ENCODE data around the gene SLBP.
A peak's percentile ranks its signal among the peaks of the same experiment; 100 is the strongest.

The SLBP gene

DNA sequence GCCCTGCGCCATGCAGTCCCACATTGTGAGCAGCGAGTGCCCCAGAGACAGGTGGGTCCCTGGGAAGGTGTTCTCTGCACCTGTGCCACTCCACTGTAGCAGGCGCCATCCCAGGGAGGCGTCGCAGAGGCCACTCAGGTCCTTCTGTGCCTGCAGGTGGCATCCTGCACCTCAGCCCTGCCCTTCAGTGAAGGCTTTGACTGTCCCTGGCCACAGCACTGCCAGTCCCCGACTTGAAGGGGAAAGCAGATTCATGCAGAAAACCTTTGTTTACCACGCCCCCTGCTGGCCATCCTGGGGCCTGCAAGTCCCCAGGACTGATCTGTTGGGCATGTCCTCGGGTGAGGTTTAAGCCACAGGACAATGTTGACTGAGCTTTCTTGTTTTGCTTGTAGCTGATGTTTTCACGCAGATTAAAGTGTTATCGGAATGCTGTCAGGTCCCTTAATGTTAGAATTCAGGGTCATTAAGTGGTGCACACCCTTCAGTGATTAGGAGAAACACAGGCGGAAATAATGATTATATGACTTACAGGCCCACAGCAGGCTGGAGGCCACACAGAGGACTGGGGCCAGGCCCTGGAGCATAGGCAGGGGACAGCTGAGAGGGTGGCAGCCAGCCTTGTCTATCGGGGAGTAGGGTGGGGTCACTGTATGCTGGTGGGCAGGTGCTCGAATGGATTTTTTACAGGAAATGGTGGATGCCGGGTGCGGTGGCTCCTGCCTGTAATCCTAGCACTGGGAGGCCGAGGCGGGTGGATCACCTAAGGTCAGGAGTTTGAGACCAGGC lies 14.2 kb upstream of the SLBP start:
- DNase-seq (ENCODE audit: low spot score) = peak; percentile 89

DNA sequence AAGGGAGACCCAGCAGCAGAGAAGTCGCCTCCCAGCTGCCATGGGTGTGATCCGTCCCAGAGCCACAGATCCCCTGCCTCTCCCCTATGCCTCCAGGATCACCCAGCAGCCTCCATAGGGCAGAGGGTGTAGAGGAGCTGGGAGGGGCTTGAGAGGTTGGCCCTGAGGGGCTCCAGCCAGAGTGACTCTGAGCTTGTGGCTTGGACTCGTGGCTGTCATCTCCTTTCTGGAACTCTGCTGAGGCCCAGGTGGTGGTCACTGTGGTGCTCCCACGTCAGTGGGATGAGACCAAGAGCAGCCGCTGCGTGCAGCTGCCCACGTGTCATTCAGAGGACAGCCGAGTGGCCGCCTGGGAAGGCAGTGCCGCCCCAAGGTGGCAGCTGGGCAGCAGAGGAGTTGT lies 13.4 kb upstream of the SLBP start:
- no peak for DNase-seq (ENCODE audit: low spot score)

DNA sequence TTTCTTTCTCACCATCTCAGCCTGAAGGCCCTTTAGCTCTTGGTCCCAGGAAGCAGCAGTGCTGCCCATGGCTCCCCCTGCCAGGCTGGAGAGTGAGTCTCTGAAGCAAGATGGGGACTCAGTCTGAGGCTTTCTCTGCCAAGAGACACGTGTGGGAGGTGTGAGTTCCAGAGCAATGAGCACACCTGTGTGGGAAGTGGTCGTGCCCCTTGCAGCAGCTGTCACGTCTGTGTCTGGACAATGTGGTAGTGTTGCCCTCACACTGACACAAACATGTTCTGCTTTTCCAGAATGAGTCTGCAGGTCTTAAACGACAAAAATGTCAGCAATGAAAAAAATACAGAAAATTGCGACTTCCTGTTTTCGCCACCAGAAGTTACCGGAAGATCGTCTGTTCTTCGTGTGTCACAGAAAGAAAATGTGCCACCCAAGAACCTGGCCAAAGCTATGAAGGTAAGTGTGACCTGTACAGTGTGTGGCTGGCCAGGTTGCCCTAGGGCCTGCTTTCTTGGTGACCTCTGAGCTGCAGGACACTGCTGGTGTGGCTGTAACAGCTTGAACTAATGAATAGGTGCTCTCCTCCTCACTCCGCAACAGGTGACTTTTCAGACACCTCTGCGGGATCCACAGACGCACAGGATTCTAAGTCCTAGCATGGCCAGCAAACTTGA lies 11.1 kb upstream of the SLBP start:
- DNase-seq (ENCODE audit: low spot score) = no peak

DNA sequence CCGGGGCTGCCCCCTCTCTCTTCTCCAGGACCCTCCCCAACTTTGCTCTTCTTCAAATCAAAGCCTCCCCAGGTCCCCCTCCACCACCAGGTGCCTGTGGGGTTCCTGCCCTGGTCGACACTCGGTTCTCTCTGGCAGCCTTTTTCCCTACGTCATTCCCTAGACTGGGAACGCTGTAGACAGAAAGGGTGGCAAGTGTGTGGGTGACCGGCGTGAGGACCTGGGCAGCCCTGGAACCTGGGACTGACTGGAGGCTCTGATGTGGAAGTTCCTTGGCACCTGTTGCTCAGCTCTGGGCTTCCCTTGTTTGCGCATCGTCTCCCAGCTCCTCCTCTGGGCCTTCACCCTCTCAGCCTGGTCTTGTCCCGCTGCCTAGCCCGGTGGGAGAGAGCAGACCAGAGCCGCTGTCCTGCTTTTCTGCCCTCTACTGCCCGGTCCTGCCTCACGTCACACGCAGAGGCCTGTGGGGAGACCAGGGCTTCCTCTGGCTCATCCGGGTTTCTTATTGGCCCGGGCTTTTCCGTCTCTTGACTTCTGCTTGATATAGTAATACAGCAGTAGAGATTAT lies 10.5 kb upstream of the SLBP start:
- no peak for DNase-seq (ENCODE audit: low spot score)

DNA sequence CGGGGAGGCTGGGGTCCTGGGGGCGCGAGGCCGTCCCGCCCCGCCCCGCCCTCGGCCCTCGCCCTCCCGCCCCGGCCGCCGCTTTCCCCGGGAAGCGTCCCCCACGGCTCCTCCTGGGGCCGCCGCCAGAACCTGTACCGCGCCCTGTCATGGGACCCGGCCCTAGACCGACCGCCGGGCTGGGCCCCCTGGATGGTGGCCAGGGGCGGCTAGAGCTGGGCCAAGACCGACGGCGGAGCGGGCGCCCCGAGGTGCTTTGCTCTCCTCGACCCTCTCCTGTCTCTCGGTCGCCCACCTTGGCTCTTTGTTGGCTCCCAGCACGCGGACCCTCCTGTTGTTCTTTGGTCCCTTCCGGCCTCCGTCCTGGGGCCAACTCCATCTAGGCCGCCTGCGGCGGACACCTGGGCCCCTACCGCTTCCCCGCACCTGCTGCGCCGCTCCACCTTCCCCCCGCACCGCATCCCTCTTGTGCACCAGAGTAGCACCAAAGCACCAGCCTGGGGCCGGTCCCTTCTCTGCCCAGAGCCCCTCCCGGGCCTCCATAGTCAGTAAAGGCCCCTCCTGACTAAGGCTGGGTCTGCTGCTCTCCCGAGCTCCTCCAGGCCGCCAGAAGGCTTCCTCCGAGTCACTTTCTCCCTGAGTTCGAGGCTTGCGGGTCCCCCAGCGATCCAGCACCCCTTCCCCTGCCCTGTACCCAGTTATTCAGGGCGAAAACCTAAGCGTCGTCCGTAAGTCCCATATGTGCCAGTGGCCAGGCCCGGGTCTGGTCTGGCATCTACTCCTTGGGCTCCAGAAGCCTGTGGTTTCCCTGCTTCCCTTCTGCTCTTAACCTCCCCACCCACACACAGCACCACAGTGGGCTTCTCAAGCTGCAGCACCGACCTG lies 9.8 kb upstream of the SLBP start:
- no peak for DNase-seq (ENCODE audit: low spot score)

DNA sequence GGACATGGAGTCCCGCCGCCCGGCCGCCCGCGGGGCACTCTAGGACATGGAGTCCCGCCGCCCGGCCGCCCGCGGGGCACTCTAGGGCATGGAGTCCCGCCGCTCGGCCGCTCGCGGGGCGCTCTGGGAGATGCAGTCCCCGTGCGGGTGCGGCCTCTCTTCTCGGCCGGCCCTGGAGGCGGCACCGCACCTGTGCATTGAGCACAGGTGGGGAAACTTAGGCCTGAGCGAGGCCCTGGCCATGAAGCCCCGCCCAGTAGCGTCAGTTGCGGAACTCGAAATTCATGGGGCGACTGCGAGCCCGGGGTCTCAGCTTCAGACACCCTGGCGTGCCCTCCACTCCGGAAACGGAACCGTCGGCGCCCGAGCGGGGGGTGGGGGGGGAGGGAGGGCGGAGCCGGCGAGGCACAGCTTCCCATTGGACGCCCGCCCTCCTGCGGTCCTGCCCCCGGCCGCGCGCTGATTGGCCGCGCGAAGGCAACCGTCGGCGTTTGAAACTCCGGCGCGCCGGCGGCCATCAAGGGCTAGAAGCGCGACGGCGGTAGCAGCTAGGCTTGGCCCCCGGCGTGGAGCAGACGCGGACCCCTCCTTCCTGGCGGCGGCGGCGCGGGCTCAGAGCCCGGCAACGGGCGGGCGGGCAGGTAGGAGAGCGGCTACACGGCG lies 9.0 kb upstream of the SLBP start, which contains the start of the genes TACC3 and TMEM129:
Gene TACC3 (plus strand): TSS at position 519 of the 663 bp plus-strand sequence. CDS start 1,901 bp downstream, outside the sequence.
Gene TMEM129 (minus strand): TSS at position 321 of the 663 bp plus-strand sequence. CDS start 486 bp downstream, outside the sequence.
- peak; percentile 94 for DNase-seq (ENCODE audit: low spot score)

DNA sequence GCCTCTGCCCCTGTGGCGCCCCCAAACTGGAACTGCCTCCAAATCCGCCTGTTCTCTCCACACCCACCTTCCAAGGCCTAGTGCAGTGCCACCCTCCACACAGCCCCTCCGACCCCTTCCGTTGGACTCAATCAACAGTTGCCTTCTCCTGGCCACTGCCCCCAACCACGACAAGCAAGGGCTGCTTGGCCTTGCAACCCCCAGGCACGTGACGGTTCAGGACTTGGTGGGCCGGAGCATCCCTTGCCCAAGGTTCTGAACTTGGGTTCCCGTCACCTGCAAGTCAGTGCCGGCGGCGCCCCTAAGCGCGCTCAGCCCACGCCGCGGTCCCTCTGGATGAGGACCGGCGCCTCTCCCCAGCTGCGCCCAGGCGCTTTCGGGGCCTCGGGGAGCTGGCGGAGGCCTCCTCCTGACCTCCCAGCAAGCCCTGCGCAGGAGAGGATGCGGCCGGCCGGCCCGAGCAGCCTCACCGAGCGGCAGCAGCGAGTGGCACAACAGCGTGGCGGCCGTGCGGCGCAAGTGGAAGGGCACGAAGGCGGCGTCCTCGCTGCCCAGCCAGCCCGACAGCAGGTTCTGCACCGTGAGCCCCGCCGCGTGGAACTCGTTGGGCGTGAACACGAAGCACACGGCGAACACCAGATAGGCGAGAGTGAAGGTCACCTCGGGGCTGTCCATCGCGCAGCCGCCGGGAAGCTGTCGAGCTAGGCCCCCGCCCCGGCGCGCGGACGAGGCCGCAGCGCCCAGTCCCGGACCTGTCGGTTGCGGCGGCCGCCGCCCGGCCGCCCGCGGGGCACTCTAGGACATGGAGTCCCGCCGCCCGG lies 8.3 kb upstream of the SLBP start:
- peak; percentile 36 for DNase-seq (ENCODE audit: low spot score)

DNA sequence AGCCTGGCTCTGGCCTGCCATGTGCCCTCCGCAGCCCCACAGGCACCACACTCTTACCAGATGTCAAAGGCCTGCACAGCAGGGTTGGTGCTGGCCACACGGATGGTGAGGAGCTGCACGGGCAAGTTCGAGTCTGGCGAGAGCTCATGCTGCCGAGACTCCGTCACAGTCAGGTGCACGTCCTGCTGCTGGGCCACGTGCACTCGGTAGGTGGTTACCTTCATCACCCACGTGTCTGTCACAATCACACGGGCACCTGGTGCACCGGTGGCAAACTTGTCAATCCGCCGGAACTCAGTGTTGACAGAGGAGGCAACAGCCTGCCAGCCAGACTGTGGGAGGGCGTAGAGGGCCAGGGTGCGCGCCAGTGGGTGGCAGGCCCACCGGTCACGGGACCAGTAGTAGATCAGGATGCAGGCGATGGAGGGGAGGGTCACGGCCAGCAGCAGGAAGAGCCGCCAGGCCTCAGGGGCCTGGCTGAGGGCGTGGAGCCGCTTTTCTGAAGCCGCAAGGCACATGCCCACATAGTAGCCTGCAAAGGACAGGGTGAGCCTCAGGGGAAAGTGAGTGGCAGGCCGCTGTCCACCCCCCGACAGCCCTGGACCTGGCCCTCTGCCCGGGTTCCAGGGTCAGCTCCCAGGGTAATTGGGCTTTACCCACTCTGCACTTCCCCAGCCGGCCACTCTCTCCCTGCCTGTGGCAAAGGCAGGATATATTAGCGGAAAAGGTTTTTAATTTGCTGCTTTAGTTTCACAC lies 6.2 kb upstream of the SLBP start:
- DNase-seq (ENCODE audit: low spot score) = no peak

DNA sequence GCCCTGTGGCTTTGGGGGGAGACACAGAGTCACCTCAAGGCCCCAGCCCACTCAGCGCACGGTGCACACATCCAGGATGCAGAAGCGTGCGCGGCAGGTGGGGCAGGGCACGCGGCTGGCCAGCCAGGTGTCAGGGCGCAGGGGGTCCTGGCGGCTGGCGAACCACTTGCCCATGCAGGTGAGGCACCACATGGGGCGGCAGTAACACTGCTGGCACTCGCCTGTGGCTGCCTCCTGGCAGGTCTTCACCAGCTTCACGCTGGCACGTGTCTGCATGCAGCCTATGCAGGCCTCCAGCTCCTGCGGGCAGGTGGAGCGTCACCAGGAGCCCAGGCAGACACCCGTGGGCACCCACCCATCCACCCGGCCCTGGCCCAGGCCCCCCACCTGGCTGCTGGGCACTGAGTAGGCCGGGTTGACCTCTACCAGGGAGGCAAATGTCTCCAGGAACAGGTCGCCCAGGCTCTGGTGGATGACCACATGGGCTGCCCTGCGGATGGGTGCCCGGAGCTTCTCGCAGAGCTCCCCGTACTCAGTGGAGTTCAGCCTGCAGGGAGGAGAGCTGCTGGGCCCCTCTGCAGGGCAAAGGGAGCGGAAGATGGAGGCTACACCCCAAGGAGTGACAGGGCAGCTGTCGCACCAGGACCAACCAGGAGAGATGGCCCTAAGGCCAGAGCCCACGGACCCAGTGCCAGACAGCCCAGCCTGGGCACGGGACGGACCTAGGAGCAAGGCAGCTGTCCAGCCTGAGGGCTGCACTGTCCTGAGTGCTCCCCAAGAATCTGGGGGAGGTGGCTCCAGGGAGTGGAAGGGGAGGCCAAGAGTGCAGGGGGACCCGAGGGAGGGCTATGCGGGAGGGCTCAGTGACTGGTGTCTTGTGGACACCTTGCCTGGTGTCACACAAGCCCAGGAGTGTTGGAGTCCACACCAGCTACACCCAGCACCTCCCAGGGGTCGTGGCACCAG lies 5.3 kb upstream of the SLBP start:
- DNase-seq (ENCODE audit: low spot score) = no peak

DNA sequence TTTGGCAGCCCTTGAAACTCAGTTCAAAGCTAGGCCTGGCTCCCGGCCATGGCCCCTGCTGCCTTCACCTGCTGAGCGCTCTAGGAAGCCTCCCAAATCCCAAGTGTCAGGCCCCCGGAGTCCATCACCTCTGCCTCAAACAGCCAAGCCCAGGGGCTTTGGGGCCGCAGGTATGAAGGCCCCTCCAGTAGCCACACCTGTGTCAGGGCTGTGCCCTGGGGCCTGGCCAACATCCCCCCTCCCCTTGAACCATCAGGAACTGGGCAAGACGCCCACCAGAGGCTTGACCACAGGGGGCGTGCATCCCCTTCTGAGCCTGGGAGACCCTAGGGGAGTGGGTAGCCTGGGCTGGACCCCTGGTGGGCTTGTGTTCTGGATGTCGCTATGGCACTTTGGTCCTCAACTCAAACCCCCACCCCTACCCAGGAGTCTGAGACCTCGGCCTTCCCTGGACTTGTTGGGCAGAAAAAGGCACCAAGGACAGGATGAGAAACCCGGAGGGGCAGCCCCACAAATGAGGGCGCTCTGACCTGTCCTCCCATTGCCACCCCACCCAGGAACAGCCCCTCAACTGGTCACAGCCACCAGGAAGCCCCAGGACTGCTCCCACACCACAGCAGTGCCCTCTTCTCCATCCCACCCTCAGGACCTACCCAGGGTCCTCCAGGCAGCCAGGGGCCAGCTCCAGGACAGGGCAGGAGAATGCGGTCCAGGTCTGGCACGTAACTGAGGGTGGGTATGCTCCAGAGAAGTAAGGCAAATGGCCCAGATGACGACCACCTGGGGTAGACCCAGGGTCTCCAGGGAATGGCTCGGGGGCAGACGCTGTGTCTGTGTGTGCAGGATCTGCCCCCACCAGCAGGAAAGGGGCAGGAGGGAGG lies 4.2 kb upstream of the SLBP start:
- DNase-seq (ENCODE audit: low spot score) = no peak

DNA sequence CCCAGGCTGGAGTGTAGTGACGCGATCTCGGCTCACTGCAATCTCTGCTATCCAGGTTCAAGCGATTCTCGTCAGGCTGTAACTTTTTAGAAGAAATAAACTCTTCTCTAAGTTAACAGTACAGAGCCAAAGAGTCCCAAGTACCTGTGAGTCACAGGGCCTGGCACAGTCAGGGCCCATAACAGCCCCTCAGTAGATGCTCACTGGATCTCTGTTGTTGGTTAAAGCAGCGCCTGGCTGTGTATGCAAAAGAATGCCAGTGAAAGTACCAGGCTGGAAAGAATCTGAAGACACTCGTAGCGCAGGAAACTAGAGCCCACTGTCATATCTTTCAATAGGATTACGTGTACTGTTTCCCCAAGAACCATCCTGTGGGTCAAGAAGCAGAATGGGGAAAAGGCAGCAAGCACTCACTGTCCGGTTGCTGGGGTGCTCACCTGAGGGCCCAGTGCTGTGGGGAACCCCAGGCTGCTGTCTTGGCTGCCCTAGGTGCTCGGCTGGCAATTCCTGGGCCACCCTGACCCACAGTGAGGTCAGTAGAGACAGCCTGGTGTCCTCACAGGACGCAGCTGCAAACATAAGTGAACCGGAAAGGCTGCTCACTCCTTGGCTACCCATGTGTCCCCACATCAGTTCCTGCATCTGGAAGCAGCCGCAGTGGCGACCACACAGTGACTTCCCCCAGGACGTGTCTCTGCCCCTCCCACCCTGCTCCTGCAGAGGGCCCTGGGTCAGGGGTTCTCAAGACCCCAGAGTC lies 3.1 kb upstream of the SLBP start:
- no peak for DNase-seq (ENCODE audit: low spot score)

DNA sequence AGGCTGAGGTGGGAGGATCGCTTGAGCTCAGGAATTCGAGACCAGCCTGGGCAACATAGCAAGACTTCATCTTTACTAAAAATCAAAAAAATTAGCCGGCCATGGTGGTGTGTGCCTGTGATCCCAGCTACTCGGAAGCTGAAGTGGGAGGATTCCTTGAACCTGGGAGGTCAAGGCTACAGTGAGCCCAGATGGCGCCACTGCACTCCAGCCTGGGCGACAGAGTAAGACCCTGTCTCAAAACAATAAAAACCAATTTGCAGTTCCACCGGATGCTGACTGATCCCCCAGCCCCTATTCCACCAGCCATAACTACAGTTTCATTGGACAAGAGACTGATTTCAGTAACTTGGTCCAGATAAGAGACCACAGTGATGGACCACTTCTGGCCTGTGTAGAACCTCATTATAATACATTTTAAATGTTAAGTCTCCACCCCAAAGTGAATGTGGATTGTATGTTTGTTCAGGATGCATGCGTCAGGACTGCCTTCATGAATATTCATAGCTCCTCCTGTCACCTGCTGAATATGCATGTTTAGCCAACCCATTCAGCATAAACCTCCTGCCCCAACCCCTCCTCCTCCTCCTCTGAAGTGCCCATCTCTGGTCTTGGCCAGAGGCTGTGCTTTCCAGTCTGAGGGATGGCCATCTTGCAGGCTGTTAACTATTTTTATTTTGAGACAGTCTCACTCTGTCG lies 2.3 kb upstream of the SLBP start:
- DNase-seq (ENCODE audit: low spot score) = no peak

DNA sequence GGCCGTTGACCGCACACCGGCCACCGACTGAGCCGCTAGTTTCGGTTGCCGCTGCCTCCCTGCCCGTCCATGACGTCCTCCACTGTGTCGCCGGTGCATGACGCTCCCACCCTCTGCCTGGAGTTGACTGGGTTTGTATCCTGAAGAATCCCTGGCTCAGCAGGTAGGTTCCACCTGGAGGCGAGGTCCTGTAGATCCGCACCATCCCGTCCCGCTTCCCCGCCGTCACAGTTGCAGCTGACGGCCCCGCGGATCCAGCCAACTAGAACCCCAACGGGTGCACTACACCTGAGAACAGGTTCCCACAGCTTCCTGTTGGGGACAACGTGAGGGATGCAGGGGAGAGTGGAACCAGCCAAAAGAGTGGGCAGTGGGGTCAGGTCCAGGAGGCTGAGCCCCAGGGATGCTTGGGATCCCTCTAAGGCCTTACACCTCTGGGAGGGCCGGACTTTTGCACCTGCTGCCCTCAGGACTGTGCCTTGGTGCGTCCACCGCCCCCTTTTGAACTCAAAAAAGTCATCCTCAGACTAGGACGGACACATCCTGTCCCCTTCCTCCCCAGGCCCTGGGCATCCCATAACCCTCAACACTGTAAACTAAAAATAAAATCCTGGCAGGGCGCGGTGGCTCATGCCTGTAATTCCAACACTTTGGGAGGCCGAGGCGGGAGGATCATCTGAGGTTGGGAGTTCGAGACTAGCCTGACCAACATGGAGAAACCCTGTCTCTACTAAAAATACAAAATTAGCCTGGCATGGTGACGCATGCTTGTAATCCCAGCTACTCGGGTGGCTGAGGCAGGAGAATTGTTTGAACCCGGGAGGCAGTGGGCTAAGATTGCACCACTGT lies 1.1 kb upstream of the SLBP start:
- no peak for DNase-seq (ENCODE audit: low spot score)

DNA sequence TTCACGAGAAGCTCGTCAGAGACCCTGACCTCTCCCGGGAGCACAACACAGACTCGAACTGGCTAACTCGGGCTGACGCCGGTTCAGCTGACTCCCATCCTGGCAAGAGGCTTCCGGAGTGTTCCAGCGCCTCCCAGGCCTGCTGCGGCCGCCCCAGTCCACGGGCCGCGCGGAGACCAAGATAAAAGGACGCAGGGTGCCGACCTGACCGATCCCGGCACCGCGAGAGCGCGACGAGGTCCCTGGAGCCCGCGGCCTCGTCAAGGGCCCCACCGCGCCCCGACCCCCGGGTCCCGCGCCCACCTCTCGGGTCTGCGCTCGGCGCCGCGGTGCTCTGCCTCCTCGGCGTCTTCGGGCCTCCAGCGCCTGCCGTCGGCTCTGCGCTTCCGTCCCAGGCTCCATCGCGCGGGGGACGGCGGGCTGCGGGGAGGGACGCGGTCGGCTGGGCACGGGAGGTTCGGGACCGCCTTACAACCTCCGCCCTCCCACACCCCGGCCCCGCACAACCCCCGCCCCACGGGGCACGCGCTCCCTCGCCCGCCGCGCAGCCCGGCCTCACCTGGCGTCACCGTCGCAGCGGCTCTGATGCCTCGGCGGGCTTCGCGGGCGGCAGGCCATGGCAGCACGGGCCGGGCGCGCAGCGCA lies 426 bp downstream of the SLBP start:
- DNase-seq (ENCODE audit: low spot score) = peak; percentile 49

DNA sequence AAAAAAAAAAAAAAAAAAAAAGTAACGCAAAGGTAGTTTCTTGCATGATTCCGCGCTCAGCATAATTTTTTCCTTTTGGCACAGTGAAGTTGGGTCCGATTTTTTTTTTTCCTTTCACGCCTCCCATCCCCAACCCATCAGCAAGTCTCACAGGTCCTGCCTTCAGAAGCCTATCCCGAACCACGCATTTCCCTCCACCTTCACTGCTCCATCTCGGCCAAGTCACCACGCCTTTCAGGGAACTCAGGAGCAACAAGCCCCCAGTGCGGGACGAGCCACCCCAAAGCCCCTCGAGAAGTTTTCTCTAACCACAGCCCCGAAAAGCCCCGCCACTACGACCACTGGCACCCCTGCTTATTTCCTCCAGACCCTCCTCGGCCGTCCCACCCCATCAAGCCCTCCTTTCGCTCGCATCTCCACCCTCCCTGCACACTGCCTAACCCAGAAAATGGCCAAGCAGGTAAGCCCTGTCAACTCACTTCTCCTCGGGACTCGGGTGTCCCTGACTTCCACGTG lies 1.0 kb downstream of the SLBP start:
- no peak for DNase-seq (ENCODE audit: low spot score)
